Fibroblast of skin of right biceps (primary cell): ENCODE data around the gene GPR84.

Source experiments
- DNase-seq: peaks from one replicate; pipeline ENCODE4 v3.0.0-alpha.2; 2013

GPR84 gene

GRCh38 chr12:54364413-54364812 lies at the start of gene GPR84:
TSS of gene GPR84 (minus strand) at chr12:54364486. CDS start at chr12:54363851, 635 bp downstream.
- DNase-seq, result no peak

GRCh38 chr12:54413284-54414190 lies 49.3 kb upstream of the GPR84 start:
- DNase-seq, result peak; percentile 58

- DNase-seq, result no peak
Measured at GRCh38 chr12:54412786-54413185, 48.5 kb upstream of the GPR84 start.

GRCh38 chr12:54412348-54412747 lies 48.1 kb upstream of the GPR84 start:
- no peak for DNase-seq

GRCh38 chr12:54411391-54412241 lies 47.3 kb upstream of the GPR84 start:
- peak; percentile 99 for DNase-seq

GRCh38 chr12:54409267-54409666 lies 45.0 kb upstream of the GPR84 start:
- DNase-seq, result no peak

DNA sequence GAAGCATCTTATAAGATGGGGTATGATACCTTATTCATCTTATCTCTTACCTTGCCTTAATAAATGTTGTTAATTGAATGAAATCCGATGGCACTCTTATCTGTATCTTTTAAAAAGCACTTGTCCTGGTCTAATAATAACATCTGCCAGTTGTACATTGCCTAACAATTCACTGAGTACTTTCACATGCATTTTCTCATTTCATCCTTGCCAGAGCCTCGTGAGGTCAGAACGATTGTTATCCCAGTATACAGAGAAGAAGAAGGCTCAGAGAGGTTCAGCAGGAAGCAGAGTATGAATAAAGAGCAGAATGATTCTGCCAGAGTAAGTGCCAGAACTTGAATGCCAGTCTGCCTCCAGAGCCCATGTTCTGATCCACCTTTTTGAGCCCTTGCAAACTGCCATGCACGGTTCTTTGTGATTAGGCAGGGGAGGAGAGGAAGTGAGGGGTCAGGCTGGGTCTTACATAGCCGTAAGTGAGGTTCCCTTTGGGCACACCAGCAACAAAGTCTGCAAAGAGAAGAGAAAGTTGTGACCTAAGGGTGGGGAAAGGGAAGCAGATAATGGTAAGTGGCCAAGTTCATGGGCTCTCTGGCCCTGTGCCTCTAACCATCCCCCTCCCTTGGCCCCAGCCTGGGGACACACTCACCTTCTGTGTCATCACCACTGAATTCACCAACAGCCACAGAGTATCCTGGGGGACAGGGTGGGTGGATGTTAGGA lies 43.1 kb upstream of the GPR84 start:
- no peak for DNase-seq

- no peak for DNase-seq
Measured at GRCh38 chr12:54405573-54405972, 41.3 kb upstream of the GPR84 start.

DNA sequence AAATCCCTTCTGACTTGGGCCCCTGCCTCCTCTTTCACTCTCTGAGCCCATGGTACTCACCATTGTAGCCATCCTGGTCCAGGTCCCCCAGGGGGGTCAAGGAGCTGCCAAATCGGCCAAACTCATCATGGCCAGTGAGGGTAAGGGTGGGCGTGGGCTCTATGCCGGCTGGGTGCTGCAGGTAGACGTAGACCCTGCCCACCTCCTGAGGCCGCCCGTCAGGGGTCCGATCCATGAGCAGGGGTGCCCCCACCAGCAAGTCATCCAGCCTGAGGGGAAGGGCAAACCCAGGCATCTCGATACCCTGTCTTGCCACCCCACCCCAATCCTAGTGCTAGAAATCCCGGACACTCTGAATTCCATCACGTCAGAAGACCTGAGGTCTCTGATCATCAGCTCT lies 40.8 kb upstream of the GPR84 start:
- no peak for DNase-seq

- DNase-seq, result peak; percentile 50
Measured at GRCh38 chr12:54404061-54405004, 40.0 kb upstream of the GPR84 start.

GRCh38 chr12:54401119-54401518 lies 36.8 kb upstream of the GPR84 start:
- DNase-seq, result no peak

- DNase-seq, result peak; percentile 81
Measured at GRCh38 chr12:54398995-54399793, 34.9 kb upstream of the GPR84 start.

- no peak for DNase-seq
Measured at GRCh38 chr12:54398218-54398617, 33.9 kb upstream of the GPR84 start.

DNA sequence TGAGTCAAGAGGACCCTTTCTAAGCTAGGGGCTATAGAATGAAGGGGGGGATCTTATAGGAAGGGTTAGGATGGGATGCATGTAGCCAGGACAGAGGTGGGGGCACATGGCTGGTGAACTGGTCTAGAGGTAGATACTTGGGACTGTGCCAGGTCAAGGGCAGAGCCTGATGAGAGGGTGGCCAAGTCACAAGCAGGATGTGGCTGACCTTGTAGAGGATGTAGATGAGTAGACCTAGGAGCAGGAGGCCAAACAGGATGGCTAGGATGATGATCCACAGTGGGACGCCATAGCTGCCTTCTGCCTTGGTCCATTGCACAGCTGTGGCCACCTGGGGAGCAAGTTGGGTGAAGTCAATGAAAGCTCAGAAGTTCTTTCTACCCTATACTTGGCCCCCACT lies 32.9 kb upstream of the GPR84 start:
- no peak for DNase-seq

DNA sequence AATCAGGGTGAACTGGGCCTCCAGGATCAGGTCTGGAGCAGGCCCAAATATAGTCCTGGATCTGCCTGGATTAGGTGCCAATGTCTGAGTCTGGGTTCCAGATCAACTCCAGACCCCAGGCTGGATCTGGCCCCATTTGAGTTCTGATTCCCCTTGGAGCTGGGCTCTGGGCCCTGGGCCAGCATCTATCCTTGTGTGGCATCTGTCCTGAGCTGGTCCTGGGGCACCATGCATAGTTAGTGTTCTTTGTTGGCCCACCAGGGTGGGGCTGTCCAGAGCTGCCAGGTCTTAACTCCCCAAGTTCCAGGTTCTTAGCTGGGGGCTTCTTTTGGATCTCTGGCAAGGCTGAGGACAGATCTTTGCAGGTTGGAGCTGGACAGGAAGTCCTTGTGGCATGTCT lies 31.3 kb upstream of the GPR84 start:
- no peak for DNase-seq

DNA sequence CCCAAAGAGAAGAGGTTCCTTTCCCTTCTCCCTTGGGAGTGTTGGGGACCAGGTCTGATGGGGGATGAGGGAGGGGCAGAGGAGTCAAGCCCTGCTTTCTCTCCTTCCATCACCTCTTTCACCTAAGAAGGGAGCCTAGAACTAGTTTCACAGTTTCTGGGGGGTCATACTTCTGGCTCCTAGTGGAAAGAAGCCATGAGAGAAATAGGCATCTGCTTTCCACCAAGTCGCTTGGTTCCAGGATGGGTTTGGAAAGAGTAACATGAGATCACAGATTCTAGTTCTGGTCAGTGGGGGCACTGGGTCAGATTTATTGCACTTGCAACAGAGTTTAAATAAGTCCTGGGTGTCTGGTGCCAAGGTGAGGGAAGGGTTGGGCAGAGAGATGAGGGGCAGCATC lies 30.7 kb upstream of the GPR84 start:
- no peak for DNase-seq

- peak; percentile 56 for DNase-seq
Measured at GRCh38 chr12:54394281-54394719, 30.0 kb upstream of the GPR84 start.

- DNase-seq, result no peak
Measured at GRCh38 chr12:54393743-54394142, 29.5 kb upstream of the GPR84 start.

- no peak for DNase-seq
Measured at GRCh38 chr12:54393207-54393609, 28.9 kb upstream of the GPR84 start.

DNA sequence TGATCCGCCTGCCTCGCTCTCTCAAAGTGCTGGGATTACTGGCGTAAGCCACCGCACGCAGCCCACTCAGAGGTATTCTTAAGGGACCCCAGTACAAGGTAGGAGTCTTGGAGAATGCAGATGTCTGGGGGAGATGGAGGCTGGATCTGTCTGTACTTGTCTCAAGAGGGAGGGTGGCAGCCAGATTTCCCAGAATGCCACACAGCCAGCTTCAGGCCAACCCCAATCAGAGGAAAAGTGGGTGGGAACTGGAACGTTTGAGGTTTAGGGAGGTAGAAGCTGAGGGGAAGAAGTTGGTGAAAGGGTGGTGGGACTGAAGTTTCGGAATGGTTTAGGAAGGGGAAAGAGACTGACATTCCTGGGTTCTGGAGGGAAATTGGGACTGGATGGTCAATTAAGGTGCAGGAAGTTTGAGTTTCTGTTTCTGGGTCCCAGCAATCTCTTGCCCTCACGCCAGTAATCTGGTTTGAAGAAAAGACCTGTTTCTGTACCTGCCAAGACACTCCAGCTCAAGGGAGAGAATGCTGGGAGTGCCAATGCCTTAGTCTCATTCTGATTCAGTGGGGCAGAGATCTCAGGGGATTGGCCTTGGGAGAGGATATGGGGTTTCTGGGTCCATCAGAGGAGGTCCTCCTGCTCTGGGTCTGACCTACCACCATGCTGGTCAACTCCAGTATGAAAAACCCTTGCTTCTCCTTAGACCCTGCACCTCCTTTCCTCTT lies 28.4 kb upstream of the GPR84 start:
- no peak for DNase-seq
